ENCODE measurements around the gene SEC16A. TPM values are rescaled to one million over a fixed set of nuclear protein-coding genes. Genes with fewer than 3 reads are reported as not detected.

SEC16A gene
- total RNA-seq, 1 donor from 2014 or later = 87.3 TPM

DNA sequence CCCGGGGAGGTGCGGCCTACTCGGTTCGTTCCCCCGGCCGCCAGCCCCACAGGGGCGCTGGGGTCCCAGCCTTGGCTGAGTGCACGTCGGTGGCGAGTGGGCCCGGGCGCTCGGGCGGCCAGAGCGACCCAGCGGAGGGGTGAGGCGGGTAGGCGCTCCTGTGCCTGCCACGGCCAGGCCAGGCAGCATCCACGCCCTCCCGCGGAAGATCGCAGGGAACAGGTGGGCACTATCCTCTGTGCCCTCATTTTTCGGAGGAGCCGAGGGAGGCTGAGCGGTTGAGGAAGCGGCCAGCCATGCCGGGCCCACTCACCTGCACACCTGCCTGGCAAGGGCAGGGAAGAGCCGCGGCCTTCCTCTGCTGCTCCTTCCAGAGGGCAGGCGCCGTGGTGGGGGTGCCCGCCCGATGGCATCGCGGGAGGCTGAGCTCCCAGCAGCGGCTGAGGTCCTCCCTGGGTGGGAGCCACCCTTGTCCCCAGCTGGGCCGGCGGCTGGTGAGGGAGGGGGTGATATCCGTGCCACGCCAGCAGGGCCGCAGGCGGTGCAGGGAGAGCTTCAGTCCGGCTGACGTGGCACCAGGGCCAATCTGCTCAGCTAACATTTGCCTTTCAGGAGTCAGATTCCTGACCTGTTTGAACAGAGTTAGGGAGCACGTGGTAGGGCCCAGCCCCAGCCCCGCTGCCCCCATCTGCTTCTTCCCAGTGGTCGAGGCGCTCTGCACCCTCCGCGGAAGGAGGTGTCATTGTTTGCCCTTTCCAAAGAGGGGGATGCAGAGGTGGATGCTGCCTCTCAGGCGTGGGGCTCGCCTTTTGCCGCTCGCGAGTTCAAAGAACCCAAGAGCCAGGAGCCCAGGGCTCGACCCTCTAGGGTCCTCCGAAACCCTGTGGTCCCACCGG, 1.6 kb upstream of the SEC16A start:
- Mint-ChIP-seq H3K4me3 (peak overlapping the region; percentile 70), H3K9me3 (no peaks in the 10 kb centered on the region), H3K27ac (peak overlapping the region; percentile 40), H3K27me3 (ENCODE audit: insufficient read depth) (peaks cover 4% of the 10 kb centered on the region), H3K36me3 (ENCODE audit: low read depth) (peaks cover 7% of the 10 kb centered on the region), H3K4me1 (ENCODE audit: low read depth) (peaks cover 23% of the 10 kb centered on the region)
- no peak for DNase-seq (ENCODE audit: low spot score)
- intact Hi-C loops (cut with micrococcal nuclease) = loop anchor here (1.0 to 10.0 kb wide), 6 partner anchors 146 to 968 kb away; partner anchors contain the start of genes ABCA2 and UBAC1

DNA sequence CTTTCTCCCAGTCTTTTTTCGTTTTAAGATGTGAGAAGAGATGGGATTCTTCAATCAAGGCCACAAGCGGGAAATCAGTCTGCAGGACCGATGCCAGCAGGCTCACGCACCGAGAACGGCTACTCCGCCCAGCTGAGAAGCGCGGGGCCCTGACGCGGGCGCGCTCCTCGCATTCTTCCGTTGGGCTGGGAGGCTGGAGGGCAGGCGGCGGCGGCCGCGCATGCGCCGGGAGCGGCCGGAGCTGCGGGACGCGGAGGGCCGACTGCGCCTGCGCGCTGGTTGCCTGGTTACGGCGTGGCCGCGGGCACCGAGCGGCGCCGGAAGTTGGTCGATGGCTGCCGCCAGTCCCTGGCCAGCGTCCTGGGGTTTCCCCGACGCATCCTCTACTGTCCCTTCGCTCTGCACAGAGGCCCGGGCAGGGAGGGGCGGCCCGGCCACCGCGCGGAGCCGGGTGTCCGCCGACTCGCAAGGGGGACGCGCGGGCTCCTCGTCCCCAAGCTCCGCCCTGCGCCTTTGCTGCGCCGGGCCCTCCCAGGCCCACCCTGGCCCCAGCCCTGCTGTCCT, 831 bp upstream of the SEC16A start:
- peak overlapping the region; percentile 96 for H3K4me3 Mint-ChIP-seq

DNA sequence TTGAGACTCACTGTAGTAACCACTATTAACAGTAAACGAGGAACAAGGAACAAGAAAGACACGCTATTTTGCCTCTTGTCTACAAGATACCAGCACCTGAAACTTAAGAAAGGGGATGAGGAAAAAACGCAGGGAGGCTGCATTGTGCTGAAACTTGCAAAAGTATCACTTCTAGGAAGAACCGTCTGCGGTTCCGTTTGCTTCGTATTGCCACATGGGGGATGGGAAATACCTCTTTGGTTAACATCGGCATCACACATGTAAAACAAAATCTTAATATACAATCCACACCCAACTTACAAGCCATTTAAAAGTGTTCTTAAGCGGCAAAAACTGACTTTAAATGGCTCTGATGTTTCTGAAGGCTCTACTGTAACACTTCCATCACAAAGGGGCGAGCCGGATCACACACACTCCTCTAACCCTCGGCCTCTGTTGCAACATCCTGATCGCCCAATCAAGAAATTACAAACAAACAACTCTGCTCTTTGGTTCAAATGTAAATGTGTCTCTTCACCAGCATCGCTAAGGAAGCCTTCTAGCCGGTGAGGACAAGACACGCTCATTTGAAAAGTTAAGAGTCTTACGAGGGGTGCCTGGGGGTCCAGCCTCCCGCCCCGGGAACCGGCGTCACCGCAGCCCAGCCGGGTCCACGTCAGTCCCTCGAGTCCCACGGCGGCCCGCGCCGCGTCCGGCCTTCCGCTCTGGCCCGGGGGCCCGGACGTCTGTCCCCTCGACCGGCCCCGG, 621 bp downstream of the SEC16A start:
- H3K27ac Mint-ChIP-seq = peak overlapping the region; percentile 95
- DNase-seq (ENCODE audit: low spot score) = peak; percentile 39
- peaks cover 23% of the 10 kb centered on the region for H3K4me1 Mint-ChIP-seq (ENCODE audit: low read depth)
- peak overlapping the region; percentile 96 for H3K4me3 Mint-ChIP-seq
- H3K27me3 Mint-ChIP-seq (ENCODE audit: insufficient read depth) = no peaks in the 10 kb centered on the region
- peaks cover 20% of the 10 kb centered on the region for H3K36me3 Mint-ChIP-seq (ENCODE audit: low read depth)
- no peaks in the 10 kb centered on the region for H3K9me3 Mint-ChIP-seq
- intact Hi-C loops (cut with micrococcal nuclease) = loop anchor here (2.0 to 10.0 kb wide), 8 partner anchors 43 to 970 kb away; partner anchors contain the start of genes ABCA2, ENTR1, INPP5E and MAN1B1

More for the DNA sequence above, 831 bp upstream of the SEC16A start:
- intact Hi-C loops (cut with micrococcal nuclease) = loop anchor here (1.0 to 10.0 kb wide), 15 partner anchors 45 to 969 kb away; partner anchors contain the start of genes ABCA2, AGPAT2, DNLZ and ENTR1
- DNase-seq (ENCODE audit: low spot score) = peak; percentile 94
- Mint-ChIP-seq H3K4me1 (ENCODE audit: low read depth) (peaks cover 23% of the 10 kb centered on the region), H3K9me3 (no peaks in the 10 kb centered on the region), H3K27me3 (ENCODE audit: insufficient read depth) (peaks cover 4% of the 10 kb centered on the region), H3K27ac (peak overlapping the region; percentile 88), H3K36me3 (ENCODE audit: low read depth) (peaks cover 11% of the 10 kb centered on the region)

DNA sequence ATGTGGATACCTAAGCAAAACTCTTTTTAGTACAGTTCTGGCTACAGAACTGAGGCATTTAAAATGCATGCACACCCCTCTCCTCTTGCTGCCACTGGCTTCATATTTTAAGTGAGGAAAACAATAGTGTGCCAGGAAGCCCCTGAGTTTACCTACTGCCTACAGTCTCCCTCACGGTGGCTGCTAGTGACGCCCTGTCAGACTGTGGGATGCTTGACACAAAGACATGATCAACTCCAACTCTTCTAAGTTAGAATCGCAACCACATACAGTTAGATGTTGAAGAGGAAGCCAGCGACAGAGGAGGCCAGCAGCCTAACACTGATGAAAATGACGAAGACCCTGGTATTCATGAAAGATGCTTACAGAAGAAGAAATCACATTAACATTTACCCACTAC, 1.3 kb downstream of the SEC16A start:
- no peaks in the 10 kb centered on the region for H3K27me3 Mint-ChIP-seq (ENCODE audit: insufficient read depth)
- intact Hi-C loops (cut with micrococcal nuclease) = loop anchor here (5.0 to 10.0 kb wide), 3 partner anchors 519 to 971 kb away; partner anchors contain the start of genes ABCA2 and UBAC1
- H3K27ac Mint-ChIP-seq = peak overlapping the region; percentile 95
- no peaks in the 10 kb centered on the region for H3K9me3 Mint-ChIP-seq
- peak overlapping the region; percentile 96 for H3K4me3 Mint-ChIP-seq
- H3K36me3 Mint-ChIP-seq (ENCODE audit: low read depth) = peaks cover 20% of the 10 kb centered on the region
- peaks cover 23% of the 10 kb centered on the region for H3K4me1 Mint-ChIP-seq (ENCODE audit: low read depth)
- DNase-seq (ENCODE audit: low spot score) = no peak

DNA sequence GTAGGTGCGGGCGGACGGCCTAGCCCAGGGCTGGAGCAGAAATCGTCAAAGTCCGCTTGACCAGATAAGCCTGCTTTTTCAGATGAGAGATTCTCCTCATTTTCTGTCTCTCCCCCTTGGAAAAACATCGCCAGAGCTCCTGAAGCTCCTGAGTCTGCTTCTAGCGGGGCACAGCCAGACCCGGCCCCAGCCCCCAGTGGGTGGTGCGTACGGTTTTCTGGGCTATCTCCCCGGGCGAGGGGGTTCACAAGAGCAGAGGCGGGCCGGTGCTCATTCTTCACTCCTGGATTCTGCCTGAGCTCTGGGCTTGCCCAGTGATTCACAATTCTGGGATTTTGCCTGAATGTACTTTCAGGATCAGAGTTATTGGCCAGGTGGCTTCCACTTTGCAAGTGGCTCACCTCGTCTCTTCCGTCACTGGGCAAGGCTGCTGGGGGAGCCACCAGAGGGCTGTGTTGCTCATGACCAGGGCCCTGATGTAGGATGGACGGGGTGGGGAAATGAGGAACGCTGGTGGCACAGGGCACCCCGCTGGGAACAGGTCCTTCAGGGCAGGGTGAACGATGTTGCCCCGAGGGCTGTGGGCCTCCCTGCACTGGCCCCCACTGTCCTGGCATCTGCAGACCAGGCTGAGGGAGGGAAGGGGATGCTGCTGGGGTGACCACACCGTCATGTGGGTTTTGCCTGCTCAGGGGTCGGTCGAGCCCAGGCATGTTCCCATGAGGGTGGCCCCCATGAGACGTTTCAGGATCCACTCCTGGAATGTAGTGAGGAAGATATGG, 6.3 kb downstream of the SEC16A start:
- Mint-ChIP-seq H3K9me3 (no peaks in the 10 kb centered on the region), H3K4me3 (no peak overlapping the region), H3K27me3 (ENCODE audit: insufficient read depth) (no peaks in the 10 kb centered on the region), H3K27ac (no peak overlapping the region), H3K4me1 (ENCODE audit: low read depth) (peaks cover 17% of the 10 kb centered on the region), H3K36me3 (ENCODE audit: low read depth) (peaks cover 34% of the 10 kb centered on the region)
- intact Hi-C loops (cut with micrococcal nuclease) = no loop called here
- DNase-seq (ENCODE audit: low spot score) = no peak

DNA sequence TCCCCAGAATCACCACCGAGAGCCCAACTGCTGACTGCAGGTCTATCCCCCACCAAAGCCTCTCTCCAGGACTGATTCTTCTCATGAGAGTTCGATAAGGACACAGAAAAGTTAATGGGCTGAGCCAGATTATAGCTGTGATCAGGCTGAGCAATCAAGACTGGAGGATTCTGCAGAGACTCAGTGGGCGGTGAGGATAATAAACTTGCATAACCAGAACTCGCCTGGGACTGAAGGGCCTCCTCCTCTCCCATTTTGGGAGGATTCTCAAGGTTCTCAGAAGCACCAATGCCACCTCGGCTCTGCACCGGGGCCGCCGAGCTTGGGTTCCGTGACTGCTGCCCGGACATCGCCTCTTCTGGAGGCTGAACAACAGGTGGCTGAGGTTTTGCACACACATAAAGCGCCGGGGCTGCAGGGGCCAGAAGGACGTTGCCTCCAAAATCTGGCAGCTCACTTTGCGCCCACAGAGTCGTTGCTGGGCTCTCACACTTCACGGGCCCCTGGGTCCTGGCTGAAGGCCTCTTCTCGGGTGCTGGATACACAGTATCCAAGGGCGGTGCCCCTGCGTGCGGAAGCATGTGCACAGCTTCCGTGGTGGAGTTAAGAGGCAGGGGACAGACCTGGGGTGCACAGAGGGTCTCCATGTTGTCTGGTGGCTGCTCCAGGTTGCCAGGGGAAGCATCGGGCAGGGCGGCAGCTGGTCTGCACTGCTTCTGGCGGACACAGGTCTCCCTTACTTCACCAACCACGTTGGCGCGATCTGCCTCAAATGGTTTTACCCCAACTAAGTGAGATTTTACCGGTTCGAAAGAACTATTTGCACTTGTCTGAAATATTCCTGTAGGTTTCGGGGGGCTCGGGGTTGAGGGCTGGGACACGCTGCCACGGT, 7.6 kb downstream of the SEC16A start:
- intact Hi-C loops (cut with micrococcal nuclease) = no loop called here
- no peaks in the 10 kb centered on the region for H3K27me3 Mint-ChIP-seq (ENCODE audit: insufficient read depth)
- DNase-seq (ENCODE audit: low spot score) = no peak
- no peaks in the 10 kb centered on the region for H3K9me3 Mint-ChIP-seq
- H3K36me3 Mint-ChIP-seq (ENCODE audit: low read depth) = peaks cover 31% of the 10 kb centered on the region
- H3K4me1 Mint-ChIP-seq (ENCODE audit: low read depth) = peaks cover 12% of the 10 kb centered on the region
- H3K27ac Mint-ChIP-seq = no peak overlapping the region
- H3K4me3 Mint-ChIP-seq = no peak overlapping the region

DNA sequence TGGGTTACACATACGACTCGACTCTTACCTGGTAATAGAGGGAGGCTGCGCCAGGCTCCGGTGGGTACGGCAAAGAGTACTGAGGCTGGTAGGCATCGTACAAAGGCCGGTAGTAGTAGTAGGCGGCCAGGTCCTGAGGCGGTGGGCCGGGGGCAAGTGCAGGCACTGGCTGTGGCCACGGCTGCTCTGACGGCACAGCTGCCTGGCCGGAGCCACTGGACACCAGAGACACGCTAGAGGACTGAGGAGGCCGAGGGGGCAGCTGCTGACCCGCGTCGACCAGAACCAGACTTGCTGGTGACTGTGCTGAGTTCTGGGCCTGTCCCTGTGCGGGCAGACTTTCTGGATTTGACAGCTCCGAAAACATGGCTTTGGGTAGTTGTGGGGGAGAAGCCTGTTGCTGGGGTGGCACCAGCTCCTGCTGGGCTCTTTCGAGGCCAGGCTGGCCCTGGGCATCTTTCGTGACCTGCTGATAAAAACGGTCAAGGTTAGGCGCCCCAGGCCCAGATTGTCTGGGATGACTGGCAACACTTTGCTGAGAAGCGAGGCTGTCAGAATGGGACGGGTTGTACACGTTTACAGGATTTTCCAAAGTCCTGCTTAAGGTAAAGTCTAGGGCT, 8.7 kb downstream of the SEC16A start:
- peaks cover 30% of the 10 kb centered on the region for H3K36me3 Mint-ChIP-seq (ENCODE audit: low read depth)
- DNase-seq (ENCODE audit: low spot score) = no peak
- H3K4me1 Mint-ChIP-seq (ENCODE audit: low read depth) = peaks cover 8% of the 10 kb centered on the region
- intact Hi-C loops (cut with micrococcal nuclease) = no loop called here
- no peaks in the 10 kb centered on the region for H3K9me3 Mint-ChIP-seq
- no peak overlapping the region for H3K4me3 Mint-ChIP-seq
- no peaks in the 10 kb centered on the region for H3K27me3 Mint-ChIP-seq (ENCODE audit: insufficient read depth)
- no peak overlapping the region for H3K27ac Mint-ChIP-seq

DNA sequence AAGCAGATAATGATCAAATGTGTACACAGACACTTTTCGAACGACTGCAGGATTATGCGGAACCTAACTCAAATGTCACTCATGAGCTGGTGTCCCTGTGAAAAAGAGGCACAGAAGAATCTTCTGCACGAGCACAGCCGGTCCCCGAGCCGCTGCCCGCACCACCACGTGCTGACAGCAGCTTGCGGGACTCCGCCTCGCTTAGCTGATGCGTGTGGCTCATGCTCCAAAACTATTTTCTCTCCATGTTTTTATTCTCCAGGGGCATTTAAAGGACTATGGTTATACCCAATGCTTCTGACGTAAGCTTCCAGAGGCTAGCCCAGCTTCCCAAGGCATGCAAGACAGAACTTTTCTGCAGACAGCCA, 9.5 kb downstream of the SEC16A start:
- H3K27me3 Mint-ChIP-seq (ENCODE audit: insufficient read depth) = no peaks in the 10 kb centered on the region
- H3K4me3 Mint-ChIP-seq = no peak overlapping the region
- H3K36me3 Mint-ChIP-seq (ENCODE audit: low read depth) = peaks cover 24% of the 10 kb centered on the region
- intact Hi-C loops (cut with micrococcal nuclease) = no loop called here
- DNase-seq (ENCODE audit: low spot score) = no peak
- peaks cover 8% of the 10 kb centered on the region for H3K4me1 Mint-ChIP-seq (ENCODE audit: low read depth)
- no peak overlapping the region for H3K27ac Mint-ChIP-seq
- H3K9me3 Mint-ChIP-seq = no peaks in the 10 kb centered on the region

DNA sequence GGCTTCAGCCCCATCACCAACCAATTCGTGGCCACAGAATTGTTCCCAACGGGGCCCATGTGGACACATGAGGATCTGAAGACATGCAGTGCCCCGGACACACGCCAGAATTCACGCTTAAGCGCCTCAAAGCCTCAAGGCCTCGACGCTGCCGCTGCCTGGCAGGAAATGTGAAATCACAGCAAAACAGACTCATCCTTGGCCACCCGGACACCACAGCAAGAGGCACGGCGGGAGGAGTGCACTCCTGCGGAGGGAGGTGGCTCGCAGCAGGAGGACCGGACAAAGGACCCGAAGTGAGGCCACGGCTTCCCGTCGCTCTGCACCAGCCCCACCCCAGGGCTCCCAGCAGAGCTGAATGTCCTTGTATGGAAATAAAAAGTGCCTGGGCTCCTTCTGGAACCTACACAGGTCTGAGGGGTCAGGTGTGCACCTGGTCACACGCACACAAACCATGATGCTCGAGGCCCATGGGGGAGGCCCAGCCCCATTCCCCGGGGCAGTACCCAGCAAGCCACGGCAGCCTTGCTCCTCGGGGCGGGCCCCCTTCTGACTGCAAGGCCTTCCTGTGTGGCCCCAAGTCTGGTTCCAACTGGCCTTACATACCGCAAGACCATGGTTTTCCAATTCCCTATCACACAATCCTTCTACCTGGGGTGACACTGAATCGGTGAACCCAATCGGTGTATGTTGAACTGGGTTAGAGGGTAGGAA, 10.0 kb downstream of the SEC16A start:
- H3K4me3 Mint-ChIP-seq = no peak overlapping the region
- H3K27me3 Mint-ChIP-seq (ENCODE audit: insufficient read depth) = no peaks in the 10 kb centered on the region
- peaks cover 22% of the 10 kb centered on the region for H3K36me3 Mint-ChIP-seq (ENCODE audit: low read depth)
- intact Hi-C loops (cut with micrococcal nuclease) = no loop called here
- no peaks in the 10 kb centered on the region for H3K9me3 Mint-ChIP-seq
- H3K27ac Mint-ChIP-seq = no peak overlapping the region
- DNase-seq (ENCODE audit: low spot score) = no peak
- H3K4me1 Mint-ChIP-seq (ENCODE audit: low read depth) = peaks cover 8% of the 10 kb centered on the region

DNA sequence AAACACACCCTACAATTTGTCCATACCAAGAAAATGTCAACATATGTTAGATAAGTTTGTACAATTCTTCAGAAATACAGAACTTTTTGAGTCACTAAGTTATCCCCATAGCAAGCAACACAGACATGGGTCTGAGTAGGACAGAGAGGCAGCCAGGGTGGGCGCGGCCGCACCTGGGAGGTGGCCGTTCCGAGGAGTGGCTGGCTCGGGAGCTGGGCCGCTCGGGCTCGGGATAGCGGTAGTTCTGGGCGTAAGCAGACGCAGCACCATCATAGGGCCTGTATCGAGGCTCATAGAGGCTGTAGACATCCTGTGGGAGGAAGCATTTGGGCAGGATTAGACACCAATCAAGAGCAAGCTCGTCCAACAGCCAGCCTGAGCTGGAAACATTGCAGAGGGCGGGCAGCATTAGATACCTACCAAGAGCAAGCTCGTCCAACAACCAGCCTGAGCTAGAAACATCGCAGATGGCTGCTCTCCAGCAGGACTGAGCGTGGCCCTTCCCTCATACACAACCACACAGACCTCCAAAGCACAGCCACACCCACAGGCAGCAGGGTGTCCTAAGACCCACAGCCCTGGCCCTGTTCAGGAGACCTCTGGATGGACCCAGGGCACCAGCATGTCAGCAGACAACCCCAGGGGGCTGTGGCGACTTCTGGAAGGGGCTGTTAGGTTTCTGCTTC, 10.9 kb downstream of the SEC16A start:
- H3K4me1 Mint-ChIP-seq (ENCODE audit: low read depth) = peaks cover 8% of the 10 kb centered on the region
- intact Hi-C loops (cut with micrococcal nuclease) = no loop called here
- H3K4me3 Mint-ChIP-seq = no peak overlapping the region
- H3K27me3 Mint-ChIP-seq (ENCODE audit: insufficient read depth) = no peaks in the 10 kb centered on the region
- H3K27ac Mint-ChIP-seq = no peak overlapping the region
- no peaks in the 10 kb centered on the region for H3K9me3 Mint-ChIP-seq
- DNase-seq (ENCODE audit: low spot score) = no peak
- peaks cover 18% of the 10 kb centered on the region for H3K36me3 Mint-ChIP-seq (ENCODE audit: low read depth)

Data from activated T-helper 1 cell treated with anti-CD3 and anti-CD28 coated beads, Interleukin-12 subunit alpha, Interleukin-12 subunit beta, Interleukin-2, Interleukin-4 antibody, amounts not matched to agents 30 ng/mL and 10 ng/mL and 1 ng/mL, durations not matched to agents 14 hours and 24 hours and 36 hours (primary cell).